Stimulated activated CD4-positive, alpha-beta T cell treated with anti-CD3 and anti-CD28 coated beads, Interleukin-1b, Interleukin-23, amount 100 ng/mL, for 1 hour (primary cell): ENCODE results near the gene MS4A8.

ENCODE experiments used
- DNase-seq, 2 donors: peaks; one replicate each; pipeline ENCODE4 v3.0.0-alpha.2; 2020; ENCODE audit warnings: low read depth in 2 of 2

Gene MS4A8

GRCh38 chr11:60763692-60764369, 64.4 kb downstream of the MS4A8 start:
- no peak for DNase-seq

GRCh38 chr11:60764879-60765278, 65.5 kb downstream of the MS4A8 start:
- DNase-seq = no peak

GRCh38 chr11:60765355-60765754, 65.9 kb downstream of the MS4A8 start:
- DNase-seq = no peak
